Measurements from ENCODE around the gene GNG10. TPM values are rescaled to one million over a fixed set of nuclear protein-coding genes. Genes with fewer than 3 reads are reported as not detected.
"Not testable (repeated sequence)": the region's sequence is repeated elsewhere in the genome, so short reads cannot be mapped to it uniquely, and the experiment has no call there.

Gene GNG10
- polyA plus RNA-seq (2011; rRNA removed) (48.4 and 68.0 TPM in 2 replicates), polyA minus RNA-seq (2011; rRNA and poly(A)+ RNA removed) (6.9 and 9.9 TPM in 2 replicates)

GRCh38 chr9:111661150-111661801 is at the start of gene GNG10:
GNG10 (plus strand) TSS chr9:111661605; CDS start chr9:111661635, 30 bp downstream.
- peak within 1 kb of the TSS; percentile 71 for H3K4me3 ChIP-seq (ENCODE audit: low read depth, low read length)
- DNase-seq (ENCODE audit: low read depth), result no peak
- H3K36me3 ChIP-seq (ENCODE audit: control insufficient read depth, insufficient read depth, low read length), result no peaks in the 10 kb centered on the region
- no peak for TF ChIP-seq CTCF (IDR thresholded peaks at IDR 0.05; ENCODE audit: insufficient read depth, low read depth, low read length)
- CTCF ChIA-PET, result interaction anchor here (1.2 kb wide), 1 partner anchor 31 kb away, joined by 3 read pairs; no protein-coding TSS in a partner anchor
- H3K27me3 ChIP-seq (ENCODE audit: control insufficient read depth, insufficient read depth, low read length), result no peaks in the 10 kb centered on the region
- POLR2A ChIA-PET, result interaction anchor here (0.5 kb wide), 1 partner anchor 30 kb away, joined by 3 read pairs; no protein-coding TSS in a partner anchor

GRCh38 chr9:111613436-111614040 is 47.9 kb upstream of the GNG10 start:
- TF ChIP-seq CTCF (IDR thresholded peaks at IDR 0.05; ENCODE audit: insufficient read depth, low read depth, low read length), result no peak
- Histone ChIP-seq H3K36me3 (ENCODE audit: control insufficient read depth, insufficient read depth, low read length) (no peaks in the 10 kb centered on the region), H3K4me3 (ENCODE audit: low read depth, low read length) (no peak overlapping the region), H3K27me3 (ENCODE audit: control insufficient read depth, insufficient read depth, low read length) (peaks cover 14% of the 10 kb centered on the region)
- no peak for DNase-seq (ENCODE audit: low read depth)
- ChIA-PET POLR2A (no interaction called here), CTCF (interaction anchor here (1.1 to 2.5 kb wide), 3 partner anchors 8 to 58 kb away, joined by 4 to 11 read pairs (median 5); partner anchors contain the start of gene PTGR1)

- DNase-seq (ENCODE audit: low read depth), result no peak
- H3K36me3 ChIP-seq (ENCODE audit: control insufficient read depth, insufficient read depth, low read length), result no peaks in the 10 kb centered on the region
- ChIA-PET POLR2A (no interaction called here), CTCF (interaction anchor here (0.9 to 1.6 kb wide), 4 partner anchors 16 to 47 kb away, joined by 3 to 4 read pairs (median 4); no protein-coding TSS in a partner anchor)
- TF ChIP-seq CTCF (IDR thresholded peaks at IDR 0.05; ENCODE audit: insufficient read depth, low read depth, low read length), result no peak
- H3K27me3 ChIP-seq (ENCODE audit: control insufficient read depth, insufficient read depth, low read length), result peaks cover 12% of the 10 kb centered on the region
- H3K4me3 ChIP-seq (ENCODE audit: low read depth, low read length), result no peak overlapping the region
These were observed 45.5 kb upstream of the GNG10 start for GRCh38 chr9:111615928-111616327.

GRCh38 chr9:111617349-111617748 is 44.1 kb upstream of the GNG10 start:
- H3K4me3 ChIP-seq (ENCODE audit: low read depth, low read length); DNase-seq (ENCODE audit: low read depth); H3K27me3 ChIP-seq (ENCODE audit: control insufficient read depth, insufficient read depth, low read length); H3K36me3 ChIP-seq (ENCODE audit: control insufficient read depth, insufficient read depth, low read length); CTCF ChIA-PET; POLR2A ChIA-PET: not testable (repeated sequence)

GRCh38 chr9:111621895-111622480 is 39.4 kb upstream of the GNG10 start:
- CTCF ChIA-PET, result interaction anchor here (0.8 to 2.6 kb wide), 10 partner anchors 9 to 465 kb away, joined by 3 to 18 read pairs (median 5); partner anchors contain the start of genes DNAJC25 and PTGR1
- TF ChIP-seq CTCF (IDR thresholded peaks at IDR 0.05; ENCODE audit: insufficient read depth, low read depth, low read length), result peak; percentile 87
- Histone ChIP-seq H3K4me3 (ENCODE audit: low read depth, low read length) (no peak overlapping the region), H3K36me3 (ENCODE audit: control insufficient read depth, insufficient read depth, low read length) (no peaks in the 10 kb centered on the region), H3K27me3 (ENCODE audit: control insufficient read depth, insufficient read depth, low read length) (no peaks in the 10 kb centered on the region)
- DNase-seq (ENCODE audit: low read depth), result no peak
- POLR2A ChIA-PET, result no interaction called here

Data from BJ (cell line).